Measurements from ENCODE around the gene DHX35. TPM values are rescaled to one million over a fixed set of nuclear protein-coding genes. Genes with fewer than 3 reads are reported as not detected.

Gene DHX35
- total RNA-seq, 1 experiment from 2014 or later, result 15.9 TPM

GRCh38 chr20:38975539-38976120, 13.5 kb downstream of the DHX35 start:
- intact Hi-C loops (cut with micrococcal nuclease; ENCODE audit: unreplicated experiment), result no loop called here
- Histone ChIP-seq H3K36me3 (ENCODE audit: insufficient read depth, low read length, poor library complexity, severe bottlenecking) (peaks cover 15% of the 10 kb centered on the region), H3K9me3 (ENCODE audit: low read depth, low read length, poor library complexity, severe bottlenecking) (no peaks in the 10 kb centered on the region), H3K4me3 (ENCODE audit: low read depth, low read length, poor library complexity, severe bottlenecking) (no peak overlapping the region), H3K27me3 (replicated peaks; ENCODE audit: insufficient read depth, low read depth, low read length, poor library complexity) (no peaks in the 10 kb centered on the region), H3K4me1 (ENCODE audit: insufficient read depth, low read length, poor library complexity, severe bottlenecking) (no peaks in the 10 kb centered on the region), H3K27ac (ENCODE audit: low read depth, low read length, poor library complexity, severe bottlenecking) (no peak overlapping the region)
- CTCF ChIA-PET, result no interaction called here
- no peak for DNase-seq (ENCODE audit: low spot score)
- TF ChIP-seq EZH2 (IDR thresholded peaks at IDR 0.05; ENCODE audit: borderline replicate concordance, low read depth, low read length, poor library complexity, severe bottlenecking) (no peak), CTCF (conservative IDR thresholded peaks at IDR 0.05; ENCODE audit: low read depth, low read length) (no peak)
- no TSS peak for BruUV-seq (replicated peaks)
- POLR2A ChIA-PET (ENCODE audit: low non-redundant PET), result no interaction called here

- no peaks in the 10 kb centered on the region for H3K36me3 ChIP-seq (ENCODE audit: insufficient read depth, low read length, poor library complexity, severe bottlenecking)
- peaks cover 6% of the 10 kb centered on the region for H3K4me1 ChIP-seq (ENCODE audit: insufficient read depth, low read length, poor library complexity, severe bottlenecking)
- intact Hi-C loops (cut with micrococcal nuclease; ENCODE audit: unreplicated experiment), result no loop called here
- no TSS peak for BruUV-seq (replicated peaks)
- POLR2A ChIA-PET (ENCODE audit: low non-redundant PET), result interaction anchor here (0.6 kb wide), 2 partner anchors 22 to 494 kb away, joined by 10 to 11 read pairs; no protein-coding TSS in a partner anchor
- DNase-seq (ENCODE audit: low spot score), result no peak
- H3K9me3 ChIP-seq (ENCODE audit: low read depth, low read length, poor library complexity, severe bottlenecking), result no peaks in the 10 kb centered on the region
- no peak overlapping the region for H3K27ac ChIP-seq (ENCODE audit: low read depth, low read length, poor library complexity, severe bottlenecking)
- no peak overlapping the region for H3K4me3 ChIP-seq (ENCODE audit: low read depth, low read length, poor library complexity, severe bottlenecking)
- H3K27me3 ChIP-seq (replicated peaks; ENCODE audit: insufficient read depth, low read depth, low read length, poor library complexity), result no peaks in the 10 kb centered on the region
- TF ChIP-seq EZH2 (IDR thresholded peaks at IDR 0.05; ENCODE audit: borderline replicate concordance, low read depth, low read length, poor library complexity, severe bottlenecking) (no peak), CTCF (conservative IDR thresholded peaks at IDR 0.05; ENCODE audit: low read depth, low read length) (no peak)
- CTCF ChIA-PET, result interaction anchor here (0.6 kb wide), 1 partner anchor 30 kb away, joined by 4 read pairs; no protein-coding TSS in a partner anchor
Observed at GRCh38 chr20:38979434-38979833, 17.3 kb downstream of the DHX35 start.

GRCh38 chr20:38979842-38980241, 17.7 kb downstream of the DHX35 start:
- no peaks in the 10 kb centered on the region for H3K9me3 ChIP-seq (ENCODE audit: low read depth, low read length, poor library complexity, severe bottlenecking)
- H3K4me1 ChIP-seq (ENCODE audit: insufficient read depth, low read length, poor library complexity, severe bottlenecking), result peaks cover 10% of the 10 kb centered on the region
- no peaks in the 10 kb centered on the region for H3K27me3 ChIP-seq (replicated peaks; ENCODE audit: insufficient read depth, low read depth, low read length, poor library complexity)
- no peaks in the 10 kb centered on the region for H3K36me3 ChIP-seq (ENCODE audit: insufficient read depth, low read length, poor library complexity, severe bottlenecking)
- DNase-seq (ENCODE audit: low spot score), result no peak
- H3K4me3 ChIP-seq (ENCODE audit: low read depth, low read length, poor library complexity, severe bottlenecking), result no peak overlapping the region
- intact Hi-C loops (cut with micrococcal nuclease; ENCODE audit: unreplicated experiment), result no loop called here
- CTCF ChIA-PET, result interaction anchor here (0.6 kb wide), 1 partner anchor 30 kb away, joined by 4 read pairs; no protein-coding TSS in a partner anchor
- POLR2A ChIA-PET (ENCODE audit: low non-redundant PET), result interaction anchor here (0.6 kb wide), 3 partner anchors 10 to 494 kb away, joined by 3 to 11 read pairs (median 10); no protein-coding TSS in a partner anchor
- BruUV-seq (replicated peaks), result no TSS peak
- H3K27ac ChIP-seq (ENCODE audit: low read depth, low read length, poor library complexity, severe bottlenecking), result no peak overlapping the region
- no peak for TF ChIP-seq EZH2 (IDR thresholded peaks at IDR 0.05; ENCODE audit: borderline replicate concordance, low read depth, low read length, poor library complexity, severe bottlenecking)
- TF ChIP-seq CTCF (conservative IDR thresholded peaks at IDR 0.05; ENCODE audit: low read depth, low read length), result no peak

All from A673 (cell line).